ENCODE measurements around the gene DDX20.

DDX20 gene, protein sequence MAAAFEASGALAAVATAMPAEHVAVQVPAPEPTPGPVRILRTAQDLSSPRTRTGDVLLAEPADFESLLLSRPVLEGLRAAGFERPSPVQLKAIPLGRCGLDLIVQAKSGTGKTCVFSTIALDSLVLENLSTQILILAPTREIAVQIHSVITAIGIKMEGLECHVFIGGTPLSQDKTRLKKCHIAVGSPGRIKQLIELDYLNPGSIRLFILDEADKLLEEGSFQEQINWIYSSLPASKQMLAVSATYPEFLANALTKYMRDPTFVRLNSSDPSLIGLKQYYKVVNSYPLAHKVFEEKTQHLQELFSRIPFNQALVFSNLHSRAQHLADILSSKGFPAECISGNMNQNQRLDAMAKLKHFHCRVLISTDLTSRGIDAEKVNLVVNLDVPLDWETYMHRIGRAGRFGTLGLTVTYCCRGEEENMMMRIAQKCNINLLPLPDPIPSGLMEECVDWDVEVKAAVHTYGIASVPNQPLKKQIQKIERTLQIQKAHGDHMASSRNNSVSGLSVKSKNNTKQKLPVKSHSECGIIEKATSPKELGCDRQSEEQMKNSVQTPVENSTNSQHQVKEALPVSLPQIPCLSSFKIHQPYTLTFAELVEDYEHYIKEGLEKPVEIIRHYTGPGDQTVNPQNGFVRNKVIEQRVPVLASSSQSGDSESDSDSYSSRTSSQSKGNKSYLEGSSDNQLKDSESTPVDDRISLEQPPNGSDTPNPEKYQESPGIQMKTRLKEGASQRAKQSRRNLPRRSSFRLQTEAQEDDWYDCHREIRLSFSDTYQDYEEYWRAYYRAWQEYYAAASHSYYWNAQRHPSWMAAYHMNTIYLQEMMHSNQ

DNA sequence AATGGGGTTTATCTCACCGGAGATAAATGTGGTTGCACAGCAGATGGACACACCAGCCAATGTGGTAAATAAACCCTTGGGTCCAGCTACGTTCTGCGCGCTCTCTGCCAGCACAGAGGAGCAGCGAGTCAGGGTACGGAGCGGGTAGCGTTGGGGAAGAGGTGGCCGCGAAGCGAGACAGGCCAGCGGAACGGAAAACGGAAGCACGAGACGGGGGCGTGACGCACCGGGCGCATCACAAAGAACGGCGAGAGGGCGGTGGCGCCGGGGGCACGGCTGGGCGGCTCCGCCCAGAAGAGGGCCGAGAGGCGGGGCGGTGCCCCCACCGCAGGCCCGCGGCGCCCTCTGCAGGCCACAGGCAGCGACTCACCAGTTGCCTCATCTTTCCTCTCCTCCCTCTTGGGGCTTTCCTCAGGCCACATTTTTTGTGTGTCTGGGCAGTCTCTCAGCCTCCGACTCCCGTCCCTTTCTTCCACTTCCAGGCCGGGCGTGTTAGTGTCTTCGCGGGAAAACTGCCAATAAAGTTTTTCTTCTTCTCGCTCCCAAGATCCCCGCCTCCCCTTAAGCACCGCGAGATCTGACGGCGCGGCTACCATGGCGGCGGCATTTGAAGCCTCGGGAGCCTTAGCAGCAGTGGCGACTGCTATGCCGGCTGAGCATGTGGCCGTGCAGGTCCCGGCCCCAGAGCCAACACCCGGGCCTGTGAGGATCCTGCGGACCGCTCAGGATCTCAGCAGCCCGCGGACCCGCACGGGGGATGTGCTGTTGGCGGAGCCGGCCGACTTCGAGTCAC lies at the start of gene DDX20:
TSS of gene DDX20 (plus strand) at position 571 of the 793 bp plus-strand sequence. CDS start at position 595, 24 bp downstream.
- Histone ChIP-seq H3K27ac (peak within 1 kb of the TSS; percentile 86), H3K4me1 (no peaks in the 10 kb centered on the region), H2AFZ (peak within 1 kb of the TSS; percentile 91), H3K4me3 (ENCODE audit: low read depth, low read length) (peak within 1 kb of the TSS; percentile 86), H3K79me2 (no peaks in the 10 kb centered on the region), H3K9ac (peak within 1 kb of the TSS; percentile 37), H3K27me3 (ENCODE audit: control insufficient read depth, insufficient read depth, low read length) (no peaks in the 10 kb centered on the region), H3K36me3 (ENCODE audit: control insufficient read depth, insufficient read depth, low read length) (no peaks in the 10 kb centered on the region), H3K4me2 (ENCODE audit: low read length) (peak within 1 kb of the TSS; percentile 88), H3K9me3 (ENCODE audit: control insufficient read depth, low read length) (no peaks in the 10 kb centered on the region)
- TF ChIP-seq, protein P1, sequence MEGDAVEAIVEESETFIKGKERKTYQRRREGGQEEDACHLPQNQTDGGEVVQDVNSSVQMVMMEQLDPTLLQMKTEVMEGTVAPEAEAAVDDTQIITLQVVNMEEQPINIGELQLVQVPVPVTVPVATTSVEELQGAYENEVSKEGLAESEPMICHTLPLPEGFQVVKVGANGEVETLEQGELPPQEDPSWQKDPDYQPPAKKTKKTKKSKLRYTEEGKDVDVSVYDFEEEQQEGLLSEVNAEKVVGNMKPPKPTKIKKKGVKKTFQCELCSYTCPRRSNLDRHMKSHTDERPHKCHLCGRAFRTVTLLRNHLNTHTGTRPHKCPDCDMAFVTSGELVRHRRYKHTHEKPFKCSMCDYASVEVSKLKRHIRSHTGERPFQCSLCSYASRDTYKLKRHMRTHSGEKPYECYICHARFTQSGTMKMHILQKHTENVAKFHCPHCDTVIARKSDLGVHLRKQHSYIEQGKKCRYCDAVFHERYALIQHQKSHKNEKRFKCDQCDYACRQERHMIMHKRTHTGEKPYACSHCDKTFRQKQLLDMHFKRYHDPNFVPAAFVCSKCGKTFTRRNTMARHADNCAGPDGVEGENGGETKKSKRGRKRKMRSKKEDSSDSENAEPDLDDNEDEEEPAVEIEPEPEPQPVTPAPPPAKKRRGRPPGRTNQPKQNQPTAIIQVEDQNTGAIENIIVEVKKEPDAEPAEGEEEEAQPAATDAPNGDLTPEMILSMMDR (IDR thresholded peaks at IDR 0.05), result peak; percentile 82

DNA sequence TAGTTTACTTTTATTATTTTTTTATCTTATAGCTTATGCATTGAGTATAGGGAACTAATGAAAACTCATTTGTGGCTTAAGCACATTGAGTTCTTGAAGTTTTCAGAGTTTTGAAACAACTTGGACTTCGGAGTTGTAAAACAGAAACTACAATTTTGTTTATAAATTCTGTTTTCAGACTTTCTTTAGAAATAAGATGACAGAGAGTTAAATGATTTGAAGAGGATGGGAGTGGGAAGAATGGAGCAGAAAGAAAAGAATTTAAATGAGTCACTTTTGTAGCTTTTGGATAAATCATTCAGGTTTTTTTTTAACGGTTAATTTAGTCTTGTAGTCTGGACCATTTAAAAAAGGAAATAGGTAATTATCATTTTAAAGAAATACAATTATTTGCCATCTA lies 48.8 kb upstream of the DDX20 start:
- H3K4me2 ChIP-seq (ENCODE audit: low read length), result no peak overlapping the region
- no peaks in the 10 kb centered on the region for H3K4me1 ChIP-seq
- no peaks in the 10 kb centered on the region for H3K79me2 ChIP-seq
- H3K27me3 ChIP-seq (ENCODE audit: control insufficient read depth, insufficient read depth, low read length), result no peaks in the 10 kb centered on the region
- TF ChIP-seq, protein P1 (IDR thresholded peaks at IDR 0.05), result no peak
- H3K36me3 ChIP-seq (ENCODE audit: control insufficient read depth, insufficient read depth, low read length), result no peaks in the 10 kb centered on the region
- no peak overlapping the region for H3K27ac ChIP-seq
- no peak overlapping the region for H2AFZ ChIP-seq
- no peaks in the 10 kb centered on the region for H3K9me3 ChIP-seq (ENCODE audit: control insufficient read depth, low read length)
- no peak overlapping the region for H3K9ac ChIP-seq
- H3K4me3 ChIP-seq (ENCODE audit: low read depth, low read length), result no peak overlapping the region

- Histone ChIP-seq H3K9ac (no peak overlapping the region), H3K27ac (no peak overlapping the region), H3K4me1 (no peaks in the 10 kb centered on the region), H3K36me3 (ENCODE audit: control insufficient read depth, insufficient read depth, low read length) (no peaks in the 10 kb centered on the region), H2AFZ (no peak overlapping the region), H3K4me2 (ENCODE audit: low read length) (no peak overlapping the region), H3K9me3 (ENCODE audit: control insufficient read depth, low read length) (no peaks in the 10 kb centered on the region), H3K27me3 (ENCODE audit: control insufficient read depth, insufficient read depth, low read length) (no peaks in the 10 kb centered on the region), H3K79me2 (no peaks in the 10 kb centered on the region), H3K4me3 (ENCODE audit: low read depth, low read length) (no peak overlapping the region)
- TF ChIP-seq, protein P1 (IDR thresholded peaks at IDR 0.05), result no peak
Measured at GRCh38 chr1:111707906-111708305, 47.8 kb upstream of the DDX20 start.

- Histone ChIP-seq H3K4me1 (no peaks in the 10 kb centered on the region), H3K27me3 (ENCODE audit: control insufficient read depth, insufficient read depth, low read length) (no peaks in the 10 kb centered on the region), H3K4me2 (ENCODE audit: low read length) (no peak overlapping the region), H3K36me3 (ENCODE audit: control insufficient read depth, insufficient read depth, low read length) (no peaks in the 10 kb centered on the region), H3K4me3 (ENCODE audit: low read depth, low read length) (no peak overlapping the region), H3K9me3 (ENCODE audit: control insufficient read depth, low read length) (no peaks in the 10 kb centered on the region), H2AFZ (no peak overlapping the region), H3K79me2 (no peaks in the 10 kb centered on the region), H3K9ac (no peak overlapping the region), H3K27ac (no peak overlapping the region)
- TF ChIP-seq, protein P1 (IDR thresholded peaks at IDR 0.05), result no peak
Measured at GRCh38 chr1:111709986-111710385, 45.7 kb upstream of the DDX20 start.
